Stomach smooth muscle (tissue), 2 donors: ENCODE measurements around the gene LACTB.

Experiments
- H3K27ac ChIP-seq: one replicate; pipeline ENCODE4 v1.7.0; 2013; ENCODE audit warnings: mild to moderate bottlenecking, low read length, inconsistent platforms
- H3K27me3 ChIP-seq, 2 donors: one replicate each; pipeline ENCODE4 v1.7.0; 2013; ENCODE audit warnings: low read length in 2 of 2; ENCODE audit not compliant: insufficient read depth in 2 of 2, control insufficient read depth in 1 of 2
- H3K36me3 ChIP-seq, 2 donors: one replicate each; pipeline ENCODE4 v1.7.0; 2013; ENCODE audit warnings: low read length in 2 of 2; ENCODE audit not compliant: control insufficient read depth in 2 of 2, insufficient read depth in 2 of 2
- H3K4me1 ChIP-seq: one replicate; pipeline ENCODE4 v1.7.0; 2013; ENCODE audit warnings: low read length; ENCODE audit not compliant: control insufficient read depth, insufficient read depth
- H3K4me3 ChIP-seq, 2 donors: one replicate each; pipeline ENCODE4 v1.7.0; 2013; ENCODE audit warnings: low read length in 2 of 2
- H3K9ac ChIP-seq, 2 donors: one replicate each; pipeline ENCODE4 v1.7.0; 2013; ENCODE audit warnings: low read length in 2 of 2, mild to moderate bottlenecking in 1 of 2
- H3K9me3 ChIP-seq, 2 donors: one replicate each; pipeline ENCODE4 v1.7.0; 2013; ENCODE audit warnings: low read length in 2 of 2; ENCODE audit not compliant: control insufficient read depth in 2 of 2
- donor health status: healthy.
- donor health status: Pancreatic carcinoma.

LACTB gene

GRCh38 chr15:63107895-63108546, 13.6 kb upstream of the LACTB start:
- no peaks in the 10 kb centered on the region for H3K9me3 ChIP-seq
- H3K27ac ChIP-seq, result no peak overlapping the region
- peaks cover 4% of the 10 kb centered on the region for H3K4me1 ChIP-seq
- H3K27me3 ChIP-seq, result no peaks in the 10 kb centered on the region
- no peak overlapping the region for H3K4me3 ChIP-seq
- no peak overlapping the region for H3K9ac ChIP-seq
- no peaks in the 10 kb centered on the region for H3K36me3 ChIP-seq

GRCh38 chr15:63109498-63109897, 12.2 kb upstream of the LACTB start:
- no peak overlapping the region for H3K27ac ChIP-seq
- peaks cover 4% of the 10 kb centered on the region for H3K4me1 ChIP-seq
- no peak overlapping the region for H3K9ac ChIP-seq

GRCh38 chr15:63109920-63110319, 11.7 kb upstream of the LACTB start:
- Histone ChIP-seq H3K9me3 (no peaks in the 10 kb centered on the region), H3K9ac (no peak overlapping the region), H3K36me3 (no peaks in the 10 kb centered on the region), H3K27ac (no peak overlapping the region), H3K4me1 (peaks cover 4% of the 10 kb centered on the region), H3K4me3 (no peak overlapping the region), H3K27me3 (no peaks in the 10 kb centered on the region)

More at GRCh38 chr15:63109498-63109897, 12.2 kb upstream of the LACTB start:
- no peak overlapping the region for H3K4me3 ChIP-seq
- no peaks in the 10 kb centered on the region for H3K27me3 ChIP-seq
- H3K36me3 ChIP-seq, result no peaks in the 10 kb centered on the region
- H3K9me3 ChIP-seq, result no peaks in the 10 kb centered on the region

- no peak overlapping the region for H3K4me3 ChIP-seq
- no peak overlapping the region for H3K27ac ChIP-seq
- no peak overlapping the region for H3K9ac ChIP-seq
- peaks cover 4% of the 10 kb centered on the region for H3K4me1 ChIP-seq
- no peaks in the 10 kb centered on the region for H3K27me3 ChIP-seq
- H3K36me3 ChIP-seq, result no peaks in the 10 kb centered on the region
- H3K9me3 ChIP-seq, result no peaks in the 10 kb centered on the region
Measured at GRCh38 chr15:63110428-63111026, 11.1 kb upstream of the LACTB start.

GRCh38 chr15:63111481-63111880, 10.2 kb upstream of the LACTB start:
- Histone ChIP-seq H3K9me3 (no peaks in the 10 kb centered on the region), H3K9ac (no peak overlapping the region), H3K4me1 (peaks cover 4% of the 10 kb centered on the region), H3K27ac (no peak overlapping the region), H3K4me3 (no peak overlapping the region), H3K36me3 (no peaks in the 10 kb centered on the region), H3K27me3 (no peaks in the 10 kb centered on the region)

GRCh38 chr15:63112871-63113270, 8.8 kb upstream of the LACTB start:
- Histone ChIP-seq H3K4me1 (peaks cover 1% of the 10 kb centered on the region), H3K36me3 (no peaks in the 10 kb centered on the region), H3K27ac (no peak overlapping the region), H3K9ac (no peak overlapping the region), H3K9me3 (no peaks in the 10 kb centered on the region), H3K27me3 (no peaks in the 10 kb centered on the region), H3K4me3 (no peak overlapping the region)

GRCh38 chr15:63114465-63114864, 7.2 kb upstream of the LACTB start:
- H3K4me3 ChIP-seq, result no peak overlapping the region
- no peak overlapping the region for H3K27ac ChIP-seq
- no peaks in the 10 kb centered on the region for H3K9me3 ChIP-seq
- H3K9ac ChIP-seq, result no peak overlapping the region
- no peaks in the 10 kb centered on the region for H3K27me3 ChIP-seq
- no peaks in the 10 kb centered on the region for H3K36me3 ChIP-seq
- no peaks in the 10 kb centered on the region for H3K4me1 ChIP-seq

GRCh38 chr15:63118854-63119253, 2.8 kb upstream of the LACTB start:
- H3K4me1 ChIP-seq, result peaks cover 4% of the 10 kb centered on the region
- no peak overlapping the region for H3K9ac ChIP-seq
- H3K27me3 ChIP-seq, result no peaks in the 10 kb centered on the region
- no peak overlapping the region for H3K4me3 ChIP-seq
- no peak overlapping the region for H3K27ac ChIP-seq
- H3K36me3 ChIP-seq, result no peaks in the 10 kb centered on the region
- H3K9me3 ChIP-seq, result no peaks in the 10 kb centered on the region

- Histone ChIP-seq H3K27me3 (no peaks in the 10 kb centered on the region), H3K9ac (peak overlapping the region; percentile 44 to 60), H3K4me3 (peak overlapping the region; percentile 38 to 88), H3K27ac (peak overlapping the region; percentile 62), H3K9me3 (no peaks in the 10 kb centered on the region), H3K36me3 (no peaks in the 10 kb centered on the region), H3K4me1 (peaks cover 4% of the 10 kb centered on the region)
Measured at GRCh38 chr15:63122002-63122875, 578 bp downstream of the LACTB start.

GRCh38 chr15:63124506-63124905, 2.8 kb downstream of the LACTB start:
- H3K9me3 ChIP-seq, result no peaks in the 10 kb centered on the region
- H3K4me3 ChIP-seq, result no peak overlapping the region
- H3K27ac ChIP-seq, result no peak overlapping the region
- no peaks in the 10 kb centered on the region for H3K27me3 ChIP-seq
- peaks cover 0 to 2% of the 10 kb centered on the region in 2 donors for H3K36me3 ChIP-seq
- H3K4me1 ChIP-seq, result peaks cover 4% of the 10 kb centered on the region
- H3K9ac ChIP-seq, result no peak overlapping the region
